ENCODE measurements around the gene PTPRN2. TPM values are rescaled to one million over a fixed set of nuclear protein-coding genes. Genes with fewer than 3 reads are reported as not detected.

The PTPRN2 gene
- total and polyA plus RNA-seq, 2 of the 13 experiments (the other 11 are each of a cell fraction or from before 2014, with no cell fraction given): 2.5 to 24.2 TPM

GRCh38 chr7:158395780-158396278 lies 191.8 kb downstream of the PTPRN2 start (continued):
- TF ChIP-seq ZNF687 (CRISPR knock-in tag; IDR thresholded peaks at IDR 0.05) (peak; percentile 34; the same call in 1 of the 2 replicates), ZNF253 (CRISPR knock-in tag; IDR thresholded peaks at IDR 0.05; ENCODE audit: borderline replicate concordance) (no peak), HNF1A (IDR thresholded peaks at IDR 0.05; ENCODE audit: low read depth) (no peak), HNF1A (CRISPR knock-in tag; IDR thresholded peaks at IDR 0.05; ENCODE audit: borderline replicate concordance) (no peak), REL (CRISPR knock-in tag; conservative IDR thresholded peaks at IDR 0.05) (no peak), ZBTB38 (CRISPR knock-in tag; IDR thresholded peaks at IDR 0.05) (peak; percentile 84)
